GM19397 (cell line): ENCODE data around the gene SLC5A11.

Experiments used
- ATAC-seq: cut with Tn5 transposase; IDR thresholded peaks from one replicate; pipeline ENCODE4 v1.9.1; 2021; ENCODE audit warnings: mild to moderate bottlenecking, moderate library complexity; ENCODE audit not compliant: unreplicated experiment

SLC5A11 gene

GRCh38 chr16:24957887-24958286 lies 112.1 kb downstream of the SLC5A11 start:
- ATAC-seq = no peak
